Measurements from ENCODE around the gene KIF5C.

KIF5C gene

GRCh38 chr2:148926291-148926961 is 51.4 kb downstream of the KIF5C start:
- peak; percentile 50 for DNase-seq (ENCODE audit: low spot score)

- peak; percentile 7 for DNase-seq (ENCODE audit: low spot score)
These were observed 52.0 kb downstream of the KIF5C start for GRCh38 chr2:148926981-148927401.

- DNase-seq (ENCODE audit: low spot score), result no peak
These were observed 53.4 kb downstream of the KIF5C start for GRCh38 chr2:148928395-148928794.

DNA sequence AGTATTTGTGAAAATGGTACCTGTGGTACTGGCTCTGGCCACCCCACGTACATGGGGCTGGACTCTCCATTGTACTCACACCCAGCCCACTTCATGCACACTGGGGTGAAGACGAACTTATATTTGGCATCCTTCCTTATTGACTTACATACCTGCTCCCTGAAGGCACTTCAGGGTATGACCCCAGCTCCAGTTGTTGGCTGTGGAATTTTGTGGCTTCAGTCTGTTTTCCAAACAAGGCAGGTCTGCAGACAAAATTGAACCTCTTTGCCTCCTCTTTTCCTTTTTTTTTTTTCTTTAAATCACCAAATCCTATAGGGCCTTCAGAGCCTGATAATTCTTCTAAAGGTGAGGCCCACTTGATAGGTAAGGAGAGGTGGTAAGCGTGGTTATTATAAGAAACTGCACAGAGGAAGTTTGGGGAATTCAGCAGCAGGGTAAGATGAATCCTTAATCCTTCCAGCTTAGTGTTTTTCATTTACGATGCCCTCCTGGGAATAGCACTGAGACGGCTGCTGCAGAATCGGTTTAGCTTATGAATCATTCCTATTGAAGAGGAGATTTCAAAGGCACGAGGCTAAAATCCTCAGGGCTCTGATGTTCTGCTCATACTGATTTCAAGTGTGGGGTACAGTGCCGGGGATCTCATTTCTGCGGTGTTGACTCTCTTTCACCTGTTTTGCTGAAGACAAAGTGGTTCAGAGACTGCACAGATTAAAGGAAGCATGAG is 55.2 kb downstream of the KIF5C start:
- DNase-seq (ENCODE audit: low spot score), result no peak

GRCh38 chr2:148932536-148932935 is 57.5 kb downstream of the KIF5C start:
- no peak for DNase-seq (ENCODE audit: low spot score)

GRCh38 chr2:148933456-148933855 is 58.4 kb downstream of the KIF5C start:
- no peak for DNase-seq (ENCODE audit: low spot score)

GRCh38 chr2:148935791-148936190 is 60.8 kb downstream of the KIF5C start:
- DNase-seq (ENCODE audit: low spot score), result no peak

DNA sequence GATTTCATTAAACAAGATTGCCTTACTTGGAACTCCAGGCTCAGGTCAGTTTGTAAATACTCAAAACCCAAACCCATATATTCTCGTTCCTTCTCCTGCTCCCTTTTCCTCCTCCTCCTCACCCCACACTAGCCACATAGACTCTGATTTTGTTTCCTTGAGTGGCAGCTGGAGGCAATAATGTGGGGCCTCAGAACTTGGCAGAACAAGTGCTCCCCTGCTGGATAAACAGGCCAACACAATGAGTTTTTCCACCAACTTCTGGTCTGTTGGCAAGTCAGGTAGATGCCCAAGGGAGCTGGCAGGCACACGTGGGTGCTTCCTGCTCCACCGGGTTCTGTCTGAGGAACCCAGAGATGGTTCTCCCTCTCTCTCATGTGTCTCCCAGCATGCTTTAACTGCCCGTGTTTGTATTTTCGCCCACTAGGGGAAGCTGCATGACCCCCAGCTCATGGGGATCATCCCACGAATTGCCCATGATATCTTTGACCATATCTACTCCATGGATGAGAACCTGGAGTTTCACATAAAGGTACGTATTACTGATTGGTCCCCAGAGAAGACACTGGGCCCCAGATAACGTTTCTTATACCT is 61.9 kb downstream of the KIF5C start:
- peak; percentile 2 for DNase-seq (ENCODE audit: low spot score)

- DNase-seq (ENCODE audit: low spot score), result no peak
These were observed 64.2 kb downstream of the KIF5C start for GRCh38 chr2:148939271-148939670.

- no peak for DNase-seq (ENCODE audit: low spot score)
These were observed 68.1 kb downstream of the KIF5C start for GRCh38 chr2:148943097-148943496.

GRCh38 chr2:148944536-148944935 is 69.5 kb downstream of the KIF5C start:
- no peak for DNase-seq (ENCODE audit: low spot score)

- no peak for DNase-seq (ENCODE audit: low spot score)
These were observed 72.3 kb downstream of the KIF5C start for GRCh38 chr2:148947299-148947698.

DNA sequence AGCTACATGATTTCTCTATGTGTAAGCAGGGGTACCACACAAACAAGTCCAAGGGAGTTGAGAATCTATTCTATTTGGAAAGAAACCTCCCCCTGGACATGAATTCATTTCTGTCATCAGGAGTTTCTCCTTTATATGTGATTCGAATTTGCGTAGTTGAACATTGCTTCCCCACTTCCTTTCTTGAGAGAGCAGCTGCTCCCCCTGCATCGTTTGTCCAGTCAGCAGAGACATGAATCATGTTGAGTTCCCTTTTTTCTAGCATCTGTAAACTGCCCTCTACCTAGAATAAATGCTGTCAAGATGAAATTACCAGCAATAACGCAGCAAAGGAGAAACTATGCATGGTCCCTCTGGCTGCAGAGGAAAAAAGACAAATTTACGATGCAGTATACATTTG is 73.8 kb downstream of the KIF5C start:
- DNase-seq (ENCODE audit: low spot score), result peak; percentile 6

DNA sequence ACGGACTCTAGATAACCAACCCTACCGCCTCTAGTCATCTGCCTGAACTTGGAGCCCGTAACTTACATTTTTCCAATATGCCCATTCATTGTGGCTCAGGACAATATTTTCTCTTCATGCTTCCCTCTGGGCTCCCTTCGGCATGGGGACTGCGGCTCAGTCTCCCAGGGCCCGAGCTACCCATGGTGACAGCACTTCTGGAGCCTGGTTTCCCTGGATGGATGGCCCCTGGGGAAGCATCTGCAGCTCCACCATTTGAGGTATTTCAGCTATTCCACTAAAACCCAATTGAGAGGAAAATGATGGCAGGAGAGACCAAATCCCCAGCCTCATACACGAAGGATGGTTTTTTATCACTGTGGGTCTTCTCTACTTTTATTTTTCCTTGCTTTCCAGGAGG is 74.3 kb downstream of the KIF5C start:
- no peak for DNase-seq (ENCODE audit: low spot score)

GRCh38 chr2:148952621-148953020 is 77.6 kb downstream of the KIF5C start:
- DNase-seq (ENCODE audit: low spot score), result no peak

- no peak for DNase-seq (ENCODE audit: low spot score)
These were observed 78.4 kb downstream of the KIF5C start for GRCh38 chr2:148953426-148953825.

- DNase-seq (ENCODE audit: low spot score), result no peak
These were observed 79.5 kb downstream of the KIF5C start for GRCh38 chr2:148954536-148954935.

DNA sequence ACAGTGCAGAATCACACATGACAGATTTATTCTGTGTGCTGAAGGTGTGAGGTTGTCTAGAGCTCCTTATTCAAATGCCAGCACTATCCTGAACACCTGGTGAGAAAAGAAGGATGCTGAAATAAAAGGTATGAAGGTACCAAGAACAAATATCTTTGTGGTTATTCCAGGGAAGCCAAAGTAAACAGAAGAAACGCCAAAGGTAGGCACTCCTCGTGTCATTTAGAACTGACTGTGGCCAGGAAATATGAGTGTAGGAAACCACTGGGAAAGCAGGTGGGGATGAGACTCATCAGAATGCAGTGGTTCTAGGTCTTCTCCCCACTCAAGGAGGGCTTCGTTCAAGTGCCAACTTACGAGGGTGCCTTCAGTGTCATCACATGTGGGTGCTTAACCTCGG is 80.8 kb downstream of the KIF5C start:
- DNase-seq (ENCODE audit: low spot score), result no peak

DNA sequence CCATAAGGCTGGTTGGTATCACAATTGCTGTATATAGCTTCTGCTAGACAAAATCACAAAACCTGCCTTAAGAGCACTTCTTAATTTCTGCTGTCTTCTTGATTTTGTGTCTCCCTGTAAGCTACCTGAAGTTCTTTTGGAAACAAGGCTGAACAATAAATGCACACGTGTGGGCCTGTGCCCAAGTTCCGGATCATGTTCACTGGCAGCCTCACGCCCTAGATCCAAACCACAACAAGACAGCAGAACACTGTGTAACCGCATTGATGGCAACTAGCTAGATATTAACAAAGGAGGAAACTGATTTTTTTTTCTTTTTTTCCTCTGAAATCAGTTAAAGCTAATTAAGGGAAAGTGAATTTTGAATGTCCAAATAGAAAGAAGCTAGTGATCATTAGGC is 82.0 kb downstream of the KIF5C start:
- no peak for DNase-seq (ENCODE audit: low spot score)

DNA sequence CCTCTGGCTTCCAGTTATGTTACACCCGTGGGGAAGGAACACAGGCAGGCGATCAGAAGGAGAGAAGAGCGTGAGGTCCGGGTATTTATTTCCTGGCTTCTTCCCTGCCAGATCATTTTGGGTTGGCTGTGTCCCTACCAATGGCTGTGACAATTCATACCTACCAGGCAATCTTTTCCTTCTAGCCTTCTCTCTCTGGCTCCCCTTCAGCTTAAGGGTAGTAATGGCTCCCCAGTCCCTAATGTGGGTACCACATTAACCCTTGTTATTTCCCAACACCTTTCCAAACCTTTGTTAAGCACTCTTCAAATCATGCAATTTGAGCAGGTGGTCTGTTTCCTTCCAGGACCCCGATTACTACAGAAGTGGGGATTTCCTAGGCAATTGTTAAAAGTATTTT is 84.7 kb downstream of the KIF5C start:
- DNase-seq (ENCODE audit: low spot score), result no peak

DNA sequence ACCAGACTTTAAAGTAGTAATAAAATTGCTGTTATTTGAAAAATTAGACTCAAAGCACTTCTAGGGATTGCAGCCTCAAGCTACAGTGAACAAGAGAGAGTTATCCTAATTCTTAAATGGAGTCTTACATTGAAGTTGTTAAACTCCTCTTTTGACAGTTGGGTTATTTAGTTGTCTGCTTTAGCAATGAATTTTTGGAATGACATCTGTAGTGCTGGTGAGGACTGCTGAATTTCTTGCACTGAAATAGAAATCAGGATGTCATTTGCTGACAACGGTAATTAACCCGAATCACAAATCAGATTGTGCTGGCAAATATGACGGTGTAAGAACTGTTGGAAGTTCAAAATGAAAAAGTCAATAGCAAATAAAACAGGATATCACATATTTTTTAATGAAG is 85.5 kb downstream of the KIF5C start:
- DNase-seq (ENCODE audit: low spot score), result no peak

- no peak for DNase-seq (ENCODE audit: low spot score)
These were observed 88.4 kb downstream of the KIF5C start for GRCh38 chr2:148963461-148963860.

Measured in germinal center (tissue), 1 donor.